Measurements from ENCODE around the gene AFDN. TPM values are rescaled to one million over a fixed set of nuclear protein-coding genes. Genes with fewer than 3 reads are reported as not detected.

Gene AFDN
- total RNA-seq, 2 experiments from 2014 or later, result 18.6 to 20.6 TPM

- DNase-seq, result no peak
- Mint-ChIP-seq H3K4me1 (no peaks in the 10 kb centered on the region), H3K36me3 (ENCODE audit: low read depth) (no peaks in the 10 kb centered on the region), H3K27ac (no peak overlapping the region), H3K4me3 (no peak overlapping the region), H3K9me3 (peaks cover 13% of the 10 kb centered on the region), H3K27me3 (no peaks in the 10 kb centered on the region)
- ChIA-PET POLR2A (no interaction called here), CTCF (no interaction called here)
Observed at GRCh38 chr6:168017629-168018028, 190.9 kb downstream of the AFDN start.

- Mint-ChIP-seq H3K36me3 (ENCODE audit: low read depth) (no peaks in the 10 kb centered on the region), H3K27ac (no peak overlapping the region), H3K4me1 (no peaks in the 10 kb centered on the region), H3K9me3 (peaks cover 10% of the 10 kb centered on the region), H3K4me3 (no peak overlapping the region), H3K27me3 (no peaks in the 10 kb centered on the region)
- POLR2A ChIA-PET, result no interaction called here
- CTCF ChIA-PET, result no interaction called here
- DNase-seq, result no peak
Observed at GRCh38 chr6:168018664-168019063, 192.0 kb downstream of the AFDN start.

GRCh38 chr6:168020242-168020641, 193.5 kb downstream of the AFDN start:
- no peaks in the 10 kb centered on the region for H3K27me3 Mint-ChIP-seq
- peaks cover 8% of the 10 kb centered on the region for H3K9me3 Mint-ChIP-seq
- no peaks in the 10 kb centered on the region for H3K36me3 Mint-ChIP-seq (ENCODE audit: low read depth)
- H3K27ac Mint-ChIP-seq, result no peak overlapping the region
- ChIA-PET POLR2A (no interaction called here), CTCF (interaction anchor here (0.6 to 0.7 kb wide), 3 partner anchors 13 to 113 kb away, joined by 3 to 4 read pairs (median 4); no protein-coding TSS in a partner anchor)
- no peak for DNase-seq
- no peak overlapping the region for H3K4me3 Mint-ChIP-seq
- H3K4me1 Mint-ChIP-seq, result no peaks in the 10 kb centered on the region

- H3K27me3 Mint-ChIP-seq, result no peaks in the 10 kb centered on the region
- POLR2A ChIA-PET, result no interaction called here
- H3K27ac Mint-ChIP-seq, result no peak overlapping the region
- H3K4me1 Mint-ChIP-seq, result no peaks in the 10 kb centered on the region
- H3K9me3 Mint-ChIP-seq, result peaks cover 6% of the 10 kb centered on the region
- no peak overlapping the region for H3K4me3 Mint-ChIP-seq
- H3K36me3 Mint-ChIP-seq (ENCODE audit: low read depth), result no peaks in the 10 kb centered on the region
- CTCF ChIA-PET, result no interaction called here
- no peak for DNase-seq
Observed at GRCh38 chr6:168021581-168021980, 194.9 kb downstream of the AFDN start.

Other genes starting within 250 kb of the AFDN start
- not detected for gene KIF25, start 170.8 kb downstream of the AFDN start, total RNA-seq

Measured in activated CD4-positive, alpha-beta T cell treated with anti-CD3 and anti-CD28 coated beads, Interleukin-2, amount 10 ng/mL, durations not matched to agents 7 days and 5 days (primary cell).